Lower lobe of right lung (tissue), 2 donors: ENCODE data around the gene SLC25A17. TPM values are rescaled to one million over a fixed set of nuclear protein-coding genes. Genes with fewer than 3 reads are reported as not detected.

ENCODE experiments used
- ATAC-seq, 2 donors: fragments of 200-7000 bp; cut with Tn5 transposase; one replicate each; pipeline ENCODE4 v1.9.1; 2020 to 2022; ENCODE audit warnings: mild to moderate bottlenecking in 2 of 2, moderate library complexity in 2 of 2
- DNase-seq: peaks from one replicate; pipeline ENCODE4 v3.0.0-alpha.2; 2020
- H3K27ac ChIP-seq: fragments of 200-600 bp; one replicate; pipeline ENCODE4 v1.8.0; 2022
- H3K27me3 ChIP-seq: fragments of 200-600 bp; one replicate; pipeline ENCODE4 v1.8.0; 2022; ENCODE audit warnings: low read depth
- H3K36me3 ChIP-seq: fragments of 200-600 bp; one replicate; pipeline ENCODE4 v1.8.0; 2022; ENCODE audit warnings: mild to moderate bottlenecking
- H3K4me1 ChIP-seq: fragments of 200-600 bp; one replicate; pipeline ENCODE4 v1.8.0; 2022
- H3K4me3 ChIP-seq: fragments of 200-600 bp; one replicate; pipeline ENCODE4 v1.8.0; 2022; ENCODE audit warnings: mild to moderate bottlenecking
- H3K9me3 ChIP-seq: fragments of 200-600 bp; one replicate; pipeline ENCODE4 v1.8.0; 2022
- CTCF ChIP-seq: fragments of 200-600 bp; IDR thresholded peaks from one replicate; pipeline ENCODE4 v1.8.0; 2022; ENCODE audit warnings: antibody characterized with exemption, mild to moderate bottlenecking
- intact Hi-C: fragments of 100-400 bp; cut with DNase I; formaldehyde crosslinking; loops from one replicate; pipeline ENCODE4 v1.11.0; 2022
- total RNA-seq: library from RNA; stranded (reverse); fragmentation: NEBNext Ultra II Directional; extraction: Animal tissue kit (Norgen Biotek cat#: 25700); gene quantifications from one replicate; pipeline ENCODE4 v1.2.1, GENCODE V29; 2021
- donor health status: DM: no; HTN: yes; CAD: no; lungs with severe emphysema.

SLC25A17 gene
- total RNA-seq, 1 donor from 2014 or later: 11.9 TPM

- no peaks in the 10 kb centered on the region for H3K4me1 ChIP-seq
- intact Hi-C loops: no loop called here
- no peak for DNase-seq
- no peak overlapping the region for H3K27ac ChIP-seq
- no peaks in the 10 kb centered on the region for H3K9me3 ChIP-seq
- no peak for ATAC-seq
- no peak for TF ChIP-seq CTCF
- no peaks in the 10 kb centered on the region for H3K36me3 ChIP-seq
- H3K4me3 ChIP-seq: no peak overlapping the region
- H3K27me3 ChIP-seq: no peaks in the 10 kb centered on the region
These were observed 60.8 kb downstream of the SLC25A17 start for GRCh38 chr22:40758390-40758789.

GRCh38 chr22:40757071-40757470 lies 62.1 kb downstream of the SLC25A17 start:
- no peaks in the 10 kb centered on the region for H3K27me3 ChIP-seq
- H3K9me3 ChIP-seq: no peaks in the 10 kb centered on the region
- H3K4me3 ChIP-seq: no peak overlapping the region
- ATAC-seq (no peak), DNase-seq (no peak)
- intact Hi-C loops: no loop called here
- H3K36me3 ChIP-seq: no peaks in the 10 kb centered on the region
- no peaks in the 10 kb centered on the region for H3K4me1 ChIP-seq
- H3K27ac ChIP-seq: no peak overlapping the region
- no peak for TF ChIP-seq CTCF

DNA sequence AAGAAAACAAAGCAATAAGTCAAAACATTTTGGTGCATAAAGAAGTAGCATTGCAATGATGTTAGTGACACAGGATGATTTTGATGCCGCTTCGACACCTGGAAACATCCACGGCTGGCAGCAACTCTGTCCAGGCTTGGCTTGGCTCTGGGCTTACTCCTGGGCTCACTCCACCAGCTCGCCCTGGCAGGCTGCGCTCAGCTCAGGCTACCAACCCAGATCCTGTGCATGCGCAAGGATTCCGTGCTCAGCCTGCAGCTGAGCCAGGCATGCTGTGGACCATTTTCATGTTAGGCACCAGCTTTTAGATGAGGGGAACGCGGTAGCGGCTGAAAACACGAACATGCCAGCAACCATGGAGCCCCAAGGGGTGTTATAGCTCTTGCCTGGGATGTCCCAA lies 66.0 kb downstream of the SLC25A17 start:
- Histone ChIP-seq H3K27ac (no peak overlapping the region), H3K27me3 (no peaks in the 10 kb centered on the region), H3K4me3 (no peak overlapping the region), H3K36me3 (no peaks in the 10 kb centered on the region), H3K4me1 (no peaks in the 10 kb centered on the region), H3K9me3 (no peaks in the 10 kb centered on the region)
- no peak for TF ChIP-seq CTCF
- intact Hi-C loops: no loop called here
- DNase-seq: no peak
- ATAC-seq: no peak

DNA sequence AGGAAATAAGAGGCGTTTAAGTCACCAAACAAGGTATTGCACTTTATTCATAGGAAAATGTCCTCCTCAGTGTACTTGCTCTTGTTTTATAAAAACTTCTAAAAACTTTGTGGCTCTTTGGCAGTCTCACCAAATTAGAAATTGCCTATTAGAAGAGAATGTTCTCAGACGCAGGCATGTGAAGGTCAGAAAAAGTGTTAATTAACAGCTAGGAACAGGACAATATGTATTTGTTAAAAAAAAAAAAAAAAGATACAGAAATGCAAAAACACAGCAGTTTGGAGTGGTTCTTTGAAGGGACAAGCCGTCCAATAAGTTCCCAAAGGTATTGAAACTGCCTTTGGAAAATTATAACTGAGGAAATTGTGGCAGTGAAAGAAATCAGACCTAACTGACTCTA lies 67.9 kb downstream of the SLC25A17 start:
- Histone ChIP-seq H3K4me3 (no peak overlapping the region), H3K27ac (no peak overlapping the region), H3K36me3 (no peaks in the 10 kb centered on the region), H3K27me3 (no peaks in the 10 kb centered on the region), H3K9me3 (no peaks in the 10 kb centered on the region), H3K4me1 (no peaks in the 10 kb centered on the region)
- DNase-seq (no peak), ATAC-seq (no peak)
- no peak for TF ChIP-seq CTCF
- intact Hi-C loops: no loop called here

- Histone ChIP-seq H3K9me3 (no peaks in the 10 kb centered on the region), H3K4me3 (no peak overlapping the region), H3K27ac (no peak overlapping the region), H3K36me3 (no peaks in the 10 kb centered on the region), H3K4me1 (no peaks in the 10 kb centered on the region), H3K27me3 (no peaks in the 10 kb centered on the region)
- no peak for DNase-seq
- ATAC-seq: no peak
- intact Hi-C loops: no loop called here
- no peak for TF ChIP-seq CTCF
These were observed 69.3 kb downstream of the SLC25A17 start for GRCh38 chr22:40749829-40750228.
